ENCODE data around the gene CD74. TPM values are rescaled to one million over a fixed set of nuclear protein-coding genes. Genes with fewer than 3 reads are reported as not detected.

The CD74 gene
- total RNA-seq, 1 experiment from 2014 or later, result 12.7 TPM

DNA sequence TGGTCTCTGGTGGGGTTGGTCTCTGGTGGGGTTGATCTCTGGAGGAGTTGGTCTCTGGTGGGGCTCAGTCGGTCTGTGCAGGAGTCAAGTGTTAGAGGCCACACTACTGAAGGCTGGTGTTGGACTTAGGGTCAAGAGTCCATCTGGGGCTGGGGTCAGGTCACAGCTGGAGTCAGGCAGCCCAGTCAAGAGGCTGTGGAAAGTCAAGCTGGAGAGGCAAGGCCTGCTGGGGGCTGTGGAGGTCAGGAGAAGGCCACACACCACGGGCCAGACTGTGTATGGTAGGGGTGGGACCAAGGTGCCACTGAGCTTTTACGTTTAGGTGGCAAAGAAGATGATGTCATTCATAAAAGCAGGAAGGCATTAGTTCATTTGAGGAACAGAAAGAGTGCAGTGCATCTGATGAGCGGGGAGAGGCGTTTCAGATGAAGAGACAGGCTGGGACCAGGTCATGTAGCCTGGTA, 16.7 kb upstream of the CD74 start:
- no peak for TF ChIP-seq TCF7L2 (IDR thresholded peaks at IDR 0.05; ENCODE audit: low read depth, low read length)
- TF ChIP-seq SIN3A (IDR thresholded peaks at IDR 0.05; ENCODE audit: borderline replicate concordance, insufficient read depth, low read depth, low read length), result no peak
- TF ChIP-seq, protein P1, sequence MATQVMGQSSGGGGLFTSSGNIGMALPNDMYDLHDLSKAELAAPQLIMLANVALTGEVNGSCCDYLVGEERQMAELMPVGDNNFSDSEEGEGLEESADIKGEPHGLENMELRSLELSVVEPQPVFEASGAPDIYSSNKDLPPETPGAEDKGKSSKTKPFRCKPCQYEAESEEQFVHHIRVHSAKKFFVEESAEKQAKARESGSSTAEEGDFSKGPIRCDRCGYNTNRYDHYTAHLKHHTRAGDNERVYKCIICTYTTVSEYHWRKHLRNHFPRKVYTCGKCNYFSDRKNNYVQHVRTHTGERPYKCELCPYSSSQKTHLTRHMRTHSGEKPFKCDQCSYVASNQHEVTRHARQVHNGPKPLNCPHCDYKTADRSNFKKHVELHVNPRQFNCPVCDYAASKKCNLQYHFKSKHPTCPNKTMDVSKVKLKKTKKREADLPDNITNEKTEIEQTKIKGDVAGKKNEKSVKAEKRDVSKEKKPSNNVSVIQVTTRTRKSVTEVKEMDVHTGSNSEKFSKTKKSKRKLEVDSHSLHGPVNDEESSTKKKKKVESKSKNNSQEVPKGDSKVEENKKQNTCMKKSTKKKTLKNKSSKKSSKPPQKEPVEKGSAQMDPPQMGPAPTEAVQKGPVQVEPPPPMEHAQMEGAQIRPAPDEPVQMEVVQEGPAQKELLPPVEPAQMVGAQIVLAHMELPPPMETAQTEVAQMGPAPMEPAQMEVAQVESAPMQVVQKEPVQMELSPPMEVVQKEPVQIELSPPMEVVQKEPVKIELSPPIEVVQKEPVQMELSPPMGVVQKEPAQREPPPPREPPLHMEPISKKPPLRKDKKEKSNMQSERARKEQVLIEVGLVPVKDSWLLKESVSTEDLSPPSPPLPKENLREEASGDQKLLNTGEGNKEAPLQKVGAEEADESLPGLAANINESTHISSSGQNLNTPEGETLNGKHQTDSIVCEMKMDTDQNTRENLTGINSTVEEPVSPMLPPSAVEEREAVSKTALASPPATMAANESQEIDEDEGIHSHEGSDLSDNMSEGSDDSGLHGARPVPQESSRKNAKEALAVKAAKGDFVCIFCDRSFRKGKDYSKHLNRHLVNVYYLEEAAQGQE (IDR thresholded peaks at IDR 0.05; ENCODE audit: insufficient read depth in 1 of 2, low read depth in 2 of 2, low read length in 1 of 2), result no peak
- no peak for TF ChIP-seq POLR2AphosphoS5 (IDR thresholded peaks at IDR 0.05; ENCODE audit: low read depth, low read length)
- TF ChIP-seq, protein P2, sequence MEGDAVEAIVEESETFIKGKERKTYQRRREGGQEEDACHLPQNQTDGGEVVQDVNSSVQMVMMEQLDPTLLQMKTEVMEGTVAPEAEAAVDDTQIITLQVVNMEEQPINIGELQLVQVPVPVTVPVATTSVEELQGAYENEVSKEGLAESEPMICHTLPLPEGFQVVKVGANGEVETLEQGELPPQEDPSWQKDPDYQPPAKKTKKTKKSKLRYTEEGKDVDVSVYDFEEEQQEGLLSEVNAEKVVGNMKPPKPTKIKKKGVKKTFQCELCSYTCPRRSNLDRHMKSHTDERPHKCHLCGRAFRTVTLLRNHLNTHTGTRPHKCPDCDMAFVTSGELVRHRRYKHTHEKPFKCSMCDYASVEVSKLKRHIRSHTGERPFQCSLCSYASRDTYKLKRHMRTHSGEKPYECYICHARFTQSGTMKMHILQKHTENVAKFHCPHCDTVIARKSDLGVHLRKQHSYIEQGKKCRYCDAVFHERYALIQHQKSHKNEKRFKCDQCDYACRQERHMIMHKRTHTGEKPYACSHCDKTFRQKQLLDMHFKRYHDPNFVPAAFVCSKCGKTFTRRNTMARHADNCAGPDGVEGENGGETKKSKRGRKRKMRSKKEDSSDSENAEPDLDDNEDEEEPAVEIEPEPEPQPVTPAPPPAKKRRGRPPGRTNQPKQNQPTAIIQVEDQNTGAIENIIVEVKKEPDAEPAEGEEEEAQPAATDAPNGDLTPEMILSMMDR (IDR thresholded peaks at IDR 0.05), result no peak
- ChIA-PET CTCF (no interaction called here), POLR2A (no interaction called here)
- no peak overlapping the region for H3K4me3 ChIP-seq (ENCODE audit: low read depth in 2 of 2, low read length in 2 of 2)
- in situ Hi-C loops (cut with HindIII; ENCODE audit: low pct_unique_long_range_greater_than_20kb, low sequenced_read_pairs) (no loop called here), intact Hi-C loops (cut with micrococcal nuclease; ENCODE audit: unreplicated experiment) (no loop called here)
- no peak for DNase-seq (ENCODE audit: low read depth, low spot score)
- BruUV-seq (replicated peaks), result no TSS peak
- no peaks in the 10 kb centered on the region for H3K9me3 ChIP-seq (ENCODE audit: control insufficient read depth, insufficient read depth, low read depth, low read length)
- no peaks in the 10 kb centered on the region for H3K4me1 ChIP-seq (ENCODE audit: control insufficient read depth, insufficient read depth, low read length)
- H3K27me3 ChIP-seq (ENCODE audit: control insufficient read depth, insufficient read depth, low read length), result no peaks in the 10 kb centered on the region
- no peak overlapping the region for H3K27ac ChIP-seq (ENCODE audit: low read length)
- ATAC-seq, result no peak
- H3K36me3 ChIP-seq (ENCODE audit: control insufficient read depth, insufficient read depth, low read length), result no peaks in the 10 kb centered on the region

DNA sequence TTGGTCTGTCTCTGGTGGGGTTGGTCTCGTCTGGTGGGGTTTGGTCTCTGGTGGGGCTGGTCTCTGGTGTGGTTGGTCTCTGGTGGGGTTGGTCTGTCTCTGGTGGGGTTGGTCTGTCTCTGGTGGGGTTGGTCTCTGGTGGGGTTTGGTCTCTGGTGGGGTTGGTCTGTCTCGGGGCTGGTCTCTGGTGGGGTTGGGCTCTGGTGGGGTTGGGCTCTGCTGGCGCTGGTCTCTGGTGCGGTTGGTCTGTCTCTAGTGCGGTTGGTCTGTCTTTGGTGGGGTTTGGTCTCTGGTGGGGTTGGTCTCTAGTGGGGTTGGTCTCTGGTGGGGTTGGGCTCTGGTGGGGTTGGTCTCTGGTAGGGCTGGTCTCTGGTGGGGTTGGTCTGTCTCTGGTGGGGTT, 16.3 kb upstream of the CD74 start:
- in situ Hi-C loops (cut with HindIII; ENCODE audit: low pct_unique_long_range_greater_than_20kb, low sequenced_read_pairs), result no loop called here
- H3K9me3 ChIP-seq (ENCODE audit: control insufficient read depth, insufficient read depth, low read depth, low read length), result no peaks in the 10 kb centered on the region
- no peak overlapping the region for H3K27ac ChIP-seq (ENCODE audit: low read length)
- no TSS peak for BruUV-seq (replicated peaks)
- CTCF ChIA-PET, result no interaction called here
- no peaks in the 10 kb centered on the region for H3K4me1 ChIP-seq (ENCODE audit: control insufficient read depth, insufficient read depth, low read length)
- intact Hi-C loops (cut with micrococcal nuclease; ENCODE audit: unreplicated experiment), result no loop called here
- ATAC-seq (no peak), DNase-seq (ENCODE audit: low read depth, low spot score) (no peak)
- H3K36me3 ChIP-seq (ENCODE audit: control insufficient read depth, insufficient read depth, low read length), result no peaks in the 10 kb centered on the region
- POLR2A ChIA-PET, result no interaction called here
- TF ChIP-seq, protein P1 (IDR thresholded peaks at IDR 0.05; ENCODE audit: insufficient read depth in 1 of 2, low read depth in 2 of 2, low read length in 1 of 2), result no peak
- TF ChIP-seq, protein P2 (IDR thresholded peaks at IDR 0.05), result no peak
- no peak for TF ChIP-seq POLR2AphosphoS5 (IDR thresholded peaks at IDR 0.05; ENCODE audit: low read depth, low read length)
- no peak for TF ChIP-seq TCF7L2 (IDR thresholded peaks at IDR 0.05; ENCODE audit: low read depth, low read length)
- no peak for TF ChIP-seq SIN3A (IDR thresholded peaks at IDR 0.05; ENCODE audit: borderline replicate concordance, insufficient read depth, low read depth, low read length)
- no peak overlapping the region for H3K4me3 ChIP-seq (ENCODE audit: low read depth in 2 of 2, low read length in 2 of 2)
- no peaks in the 10 kb centered on the region for H3K27me3 ChIP-seq (ENCODE audit: control insufficient read depth, insufficient read depth, low read length)
